G401.6 (cell line): ENCODE measurements around the gene GSKIP.
"Not testable (repeated sequence)": the region's sequence is repeated elsewhere in the genome, so short reads cannot be mapped to it uniquely, and the experiment has no call there.

Source experiments
- FAIRE-seq: peaks from 2 replicates; lab custom pipeline; 2012; peaks lifted over from hg19 to GRCh38; lab: Jason Lieb, UNC

Gene GSKIP, protein sequence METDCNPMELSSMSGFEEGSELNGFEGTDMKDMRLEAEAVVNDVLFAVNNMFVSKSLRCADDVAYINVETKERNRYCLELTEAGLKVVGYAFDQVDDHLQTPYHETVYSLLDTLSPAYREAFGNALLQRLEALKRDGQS

DNA sequence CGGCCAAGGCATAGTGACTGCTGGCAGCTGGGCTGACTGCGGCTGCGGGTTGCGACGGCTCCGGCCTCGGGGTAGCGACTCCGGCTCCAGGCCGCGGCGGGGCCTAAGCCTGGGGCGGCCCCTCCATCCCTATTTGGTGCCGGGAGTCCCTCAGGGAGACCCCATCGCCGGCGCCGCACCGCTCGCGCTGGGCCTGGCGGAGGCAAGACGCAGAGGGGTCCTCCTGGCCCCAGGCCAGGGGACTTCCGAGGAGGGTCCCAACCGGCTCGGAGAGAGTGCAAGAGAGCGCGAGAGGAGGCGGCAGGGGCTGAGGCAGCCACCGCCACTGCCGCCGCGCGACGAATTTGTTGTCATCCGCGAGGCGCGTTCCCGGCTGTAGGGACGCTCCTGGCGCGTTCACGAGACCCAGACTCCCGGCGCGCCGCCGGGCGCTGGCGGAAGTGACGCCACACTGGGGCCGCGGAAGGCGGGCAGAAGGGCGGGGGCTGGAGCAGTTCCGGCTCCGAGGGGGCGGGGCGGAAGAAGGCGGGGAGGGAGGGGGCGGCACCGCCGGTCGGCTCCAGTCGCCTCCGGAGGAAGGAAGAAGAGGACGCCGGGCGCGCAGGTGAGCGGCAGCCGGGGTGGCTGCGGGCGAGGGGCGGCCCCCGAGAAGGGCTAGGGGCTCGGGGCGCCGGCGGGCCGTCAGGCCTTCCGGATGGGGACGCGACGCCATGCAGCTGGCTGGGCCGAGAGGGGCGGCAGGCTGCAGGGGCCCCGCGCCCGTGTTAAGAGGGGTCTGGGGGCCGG is at the start of gene GSKIP, which contains the start of gene ATG2B:
Gene GSKIP, plus strand, starts transcription at position 562 of the 786 bp plus-strand sequence. CDS start 18,722 bp downstream, outside the sequence.
Gene ATG2B, minus strand, starts transcription at position 377 of the 786 bp plus-strand sequence. Its CDS starts 365 bp downstream, at position 12.
- FAIRE-seq: no peak

DNA sequence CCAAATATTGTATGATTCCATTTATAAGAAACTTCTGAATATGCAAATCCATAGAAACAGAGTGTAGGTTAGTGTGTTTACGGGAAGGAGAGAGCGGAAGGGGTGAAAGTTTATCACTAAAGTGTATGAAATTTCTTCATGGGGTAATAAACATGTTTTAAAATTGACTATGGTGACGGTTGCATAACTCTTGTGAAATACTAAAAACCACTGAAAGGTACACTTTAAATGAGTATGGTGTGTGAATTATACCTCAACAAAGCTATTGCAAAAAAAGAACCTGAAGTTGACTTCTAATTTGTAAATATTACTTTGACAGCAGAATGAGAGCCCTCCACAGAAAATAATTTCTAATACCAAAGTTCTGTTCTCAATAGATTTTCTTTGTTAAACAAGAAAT is 47.2 kb upstream of the GSKIP start:
- FAIRE-seq: no peak

DNA sequence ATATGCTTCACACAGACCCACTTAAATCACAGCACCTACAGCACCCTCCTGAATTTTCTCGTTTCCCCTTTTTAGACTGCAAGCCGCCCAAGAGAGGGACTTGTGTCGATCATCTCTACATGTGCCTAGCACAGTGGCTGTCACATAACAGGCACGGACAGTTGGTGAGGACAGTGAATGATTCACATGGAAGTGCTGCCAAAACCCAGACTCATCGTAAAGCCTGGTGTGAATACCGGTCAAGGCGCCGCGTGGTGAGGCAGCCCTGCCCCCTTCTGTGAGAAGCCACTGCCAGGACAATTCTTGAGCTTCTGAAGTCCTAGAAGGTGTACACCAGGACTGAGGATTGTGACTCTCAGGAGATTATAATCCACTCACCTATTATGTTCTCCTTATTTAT is 44.5 kb upstream of the GSKIP start:
- FAIRE-seq: no peak

DNA sequence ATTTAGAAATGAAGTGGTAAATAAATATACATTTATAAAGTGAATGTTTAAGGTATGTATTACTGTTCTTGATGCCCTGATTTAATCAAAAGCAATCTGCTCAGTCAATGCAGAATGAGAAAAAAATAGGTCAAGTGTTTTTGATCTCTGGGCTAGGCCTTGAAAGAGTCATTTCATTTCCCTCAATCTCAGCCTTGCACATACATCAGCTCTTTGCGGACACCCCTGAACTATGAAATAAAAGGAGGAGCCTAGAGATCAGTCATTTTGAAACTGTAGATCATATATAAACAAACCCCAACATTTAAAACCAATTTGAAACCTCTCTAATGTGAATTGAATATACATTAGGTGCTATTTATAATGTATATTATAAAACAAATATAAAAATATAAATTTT is 42.7 kb upstream of the GSKIP start:
- no peak for FAIRE-seq

DNA sequence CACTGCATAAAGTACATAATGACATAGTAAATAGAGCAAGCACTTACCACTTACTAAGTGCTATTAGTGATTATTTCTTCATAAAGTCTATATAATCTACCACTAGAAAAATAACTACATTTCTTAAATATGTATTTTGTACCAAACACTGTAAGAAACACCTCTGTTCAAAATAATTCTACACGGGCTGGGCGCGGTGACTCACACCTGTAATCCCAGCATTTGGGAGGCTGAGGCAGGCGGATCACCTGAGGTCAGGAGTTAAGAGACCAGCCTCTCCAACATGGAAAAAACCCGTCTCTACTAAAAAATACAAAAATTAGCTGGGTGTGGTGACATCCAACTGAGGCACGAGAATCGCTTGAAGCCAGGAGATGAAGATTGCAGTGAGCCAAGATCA is 39.1 kb upstream of the GSKIP start:
- no peak for FAIRE-seq

DNA sequence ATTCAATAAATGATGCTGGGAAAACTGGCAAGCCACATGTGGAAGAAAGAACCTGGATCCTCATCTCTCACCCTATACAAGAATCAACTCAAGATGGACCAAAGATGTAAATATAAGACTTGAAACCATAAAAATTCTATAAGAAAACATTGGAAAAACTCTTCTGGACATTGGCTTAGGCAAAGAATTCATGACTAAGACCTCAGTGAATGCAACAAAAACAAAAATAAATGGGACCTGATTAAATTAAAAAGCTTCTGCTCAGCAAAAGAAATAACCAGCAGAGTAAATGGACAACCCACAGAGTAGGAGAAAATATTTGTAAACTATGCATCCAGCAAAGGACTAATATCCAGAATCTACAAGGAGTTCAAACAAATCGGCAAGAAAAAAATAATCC is 24.8 kb upstream of the GSKIP start:
- no peak for FAIRE-seq

DNA sequence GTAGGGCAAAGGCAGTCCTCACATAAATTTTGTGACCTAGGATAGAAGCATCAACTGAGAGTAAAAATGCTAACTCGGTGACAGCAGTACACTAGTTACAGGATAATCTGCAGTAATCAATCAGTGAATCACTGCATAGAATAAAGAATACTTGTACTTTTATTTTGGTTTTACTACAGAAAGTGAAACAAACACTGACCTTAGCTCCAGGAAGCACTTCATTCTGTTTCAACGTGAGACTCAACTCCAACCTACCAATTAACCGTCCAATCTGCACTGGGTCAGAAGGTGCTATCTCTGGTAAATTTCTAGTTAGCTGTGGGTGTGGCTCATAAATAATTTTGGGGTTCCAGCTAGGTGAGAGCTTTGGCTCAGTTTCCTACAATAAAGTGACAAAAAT is 22.0 kb upstream of the GSKIP start:
- FAIRE-seq: no peak

DNA sequence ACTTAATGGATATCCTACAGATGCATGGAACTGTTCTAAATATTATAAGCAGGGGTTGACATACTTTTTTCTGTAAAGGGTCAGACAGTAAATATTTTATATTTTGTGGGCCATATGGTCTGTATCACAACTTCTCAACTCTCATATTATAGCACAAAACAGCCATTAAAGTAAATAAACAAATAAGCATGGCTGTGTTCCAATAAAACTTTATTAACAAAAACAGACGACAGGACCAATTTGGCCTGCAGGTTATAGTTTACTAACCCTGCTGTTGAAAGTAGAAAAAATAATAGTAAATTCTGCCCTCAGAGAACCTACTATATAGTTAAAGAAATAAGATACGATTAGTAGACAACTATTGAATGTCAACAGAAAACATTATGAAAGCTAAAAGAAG is 17.7 kb upstream of the GSKIP start:
- no peak for FAIRE-seq

DNA sequence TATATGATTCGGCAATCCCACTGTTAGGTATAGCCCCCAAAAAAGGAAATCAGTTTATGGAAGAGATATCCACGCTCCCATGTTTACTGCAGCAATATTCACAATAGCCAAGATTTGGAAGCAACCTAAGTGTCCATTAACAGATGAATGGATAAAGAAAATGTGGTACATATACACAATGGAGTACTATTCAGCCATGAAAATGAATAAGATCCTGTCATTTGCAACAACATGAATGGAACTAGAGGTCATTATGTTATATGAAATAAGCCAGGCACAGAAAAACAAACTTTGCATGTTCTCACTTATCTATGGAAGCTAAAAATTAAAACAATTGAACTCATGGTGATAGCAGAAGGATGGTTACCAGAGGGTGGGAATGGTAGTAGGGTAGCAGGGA is 15.4 kb upstream of the GSKIP start:
- not testable (repeated sequence) for FAIRE-seq

DNA sequence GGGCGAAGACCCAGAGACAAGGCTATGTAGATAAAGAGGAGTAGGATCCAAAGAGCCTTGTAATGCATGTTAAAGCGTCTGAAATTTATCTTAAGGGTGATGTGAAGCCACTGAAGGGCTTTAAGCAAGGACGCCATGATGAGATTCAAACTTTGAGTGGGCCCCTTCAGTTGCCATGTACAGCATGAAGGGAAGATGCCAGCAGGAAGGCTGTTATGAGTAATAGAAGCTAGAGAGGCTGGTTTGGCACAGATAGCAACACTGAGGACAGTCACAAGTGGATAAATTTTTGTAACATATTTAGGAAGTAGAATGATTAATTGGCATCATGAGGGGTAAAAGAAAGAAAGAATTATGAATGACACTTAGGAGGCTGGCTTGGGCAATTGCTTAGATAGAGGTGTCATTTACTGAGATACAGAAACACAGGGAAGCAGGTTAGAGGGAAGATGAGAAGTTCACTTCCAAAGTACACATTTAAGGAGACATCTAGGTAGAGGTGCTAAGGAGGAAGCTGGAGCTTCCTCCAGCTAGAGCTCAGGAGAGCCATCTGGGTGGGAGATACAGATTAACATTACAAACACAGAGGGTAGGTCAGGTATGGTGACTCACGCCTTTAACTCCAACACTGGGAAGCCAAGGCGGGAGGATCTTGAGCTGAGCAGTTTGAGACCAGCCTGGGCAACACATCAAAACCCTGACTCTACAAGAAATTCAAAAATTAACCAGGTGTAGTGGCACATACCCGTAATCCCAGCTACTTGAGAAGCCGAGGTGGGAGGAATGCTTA is 13.8 kb upstream of the GSKIP start:
- FAIRE-seq: no peak

DNA sequence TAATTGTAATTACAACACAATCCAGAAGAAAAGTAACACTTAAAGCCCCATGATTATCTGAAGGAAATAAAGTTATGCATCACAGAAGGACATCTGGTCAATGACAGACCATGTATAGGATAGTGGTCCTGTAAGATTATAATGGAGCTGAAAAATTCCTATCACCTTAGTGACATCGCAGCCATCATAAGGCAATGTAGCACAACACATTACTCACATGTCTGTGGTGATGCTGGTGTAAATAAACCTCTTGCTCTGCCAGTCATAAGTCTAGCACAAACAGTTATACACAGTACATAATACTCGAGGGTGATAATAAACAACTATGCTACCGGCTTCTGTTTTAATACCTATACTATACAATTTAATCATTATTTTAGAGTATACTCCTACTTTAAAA is 11.3 kb upstream of the GSKIP start:
- FAIRE-seq: no peak

DNA sequence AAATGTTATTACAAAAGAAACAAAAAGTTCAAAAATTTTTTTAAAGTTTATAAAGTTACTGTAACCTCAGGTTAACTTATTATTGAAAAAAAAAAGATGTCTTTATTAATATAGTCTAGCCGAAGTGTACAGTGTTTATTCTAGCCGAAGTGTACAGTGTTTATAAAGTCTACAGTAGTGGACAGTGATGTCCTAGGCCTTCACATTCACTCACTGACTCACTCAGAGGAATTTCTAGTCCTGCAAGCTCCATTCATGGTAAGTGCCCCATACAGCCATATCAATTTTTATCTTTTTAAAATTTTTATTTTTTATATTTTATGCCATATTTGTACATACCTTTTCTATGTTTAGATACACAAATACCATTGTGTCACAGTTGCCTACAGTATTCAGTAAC is 10.6 kb upstream of the GSKIP start:
- FAIRE-seq: no peak

DNA sequence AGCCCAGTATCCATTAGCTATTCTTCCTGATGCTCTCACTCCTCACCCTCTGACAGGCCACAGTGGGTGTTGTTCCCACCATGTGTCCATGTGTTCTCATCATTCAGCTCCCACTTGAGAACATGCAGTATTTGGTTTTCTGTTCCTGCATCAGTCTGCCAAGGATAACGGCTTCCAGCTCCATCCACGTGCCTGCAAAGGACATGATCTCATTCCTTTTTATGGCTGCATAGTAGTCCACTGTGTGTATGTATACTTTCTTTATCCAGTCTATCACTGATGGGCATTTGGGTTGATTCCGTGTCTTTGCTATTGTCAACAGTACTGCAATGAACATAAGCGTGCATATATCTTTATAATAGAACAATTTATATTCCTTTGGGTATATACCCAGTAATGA is 9.1 kb upstream of the GSKIP start:
- FAIRE-seq: no peak

DNA sequence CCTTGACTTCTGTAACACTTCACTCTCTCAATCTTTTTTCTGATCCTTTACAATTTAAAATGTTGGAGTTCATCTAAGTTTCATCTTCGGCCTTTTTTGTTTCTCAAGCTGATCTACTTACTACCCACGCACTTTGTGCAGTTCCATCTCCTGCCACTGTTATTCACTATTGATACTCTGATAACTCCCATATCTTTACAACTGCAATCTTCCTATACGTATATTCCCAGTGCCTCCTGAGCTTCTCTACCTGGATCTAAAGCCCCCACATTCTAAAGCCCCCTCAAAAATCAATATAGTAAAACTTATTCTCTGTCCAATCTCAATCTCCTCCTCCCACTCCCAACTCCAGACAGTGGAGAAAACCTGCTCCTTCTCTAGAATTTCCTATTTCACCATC is 6.1 kb upstream of the GSKIP start:
- FAIRE-seq: no peak

DNA sequence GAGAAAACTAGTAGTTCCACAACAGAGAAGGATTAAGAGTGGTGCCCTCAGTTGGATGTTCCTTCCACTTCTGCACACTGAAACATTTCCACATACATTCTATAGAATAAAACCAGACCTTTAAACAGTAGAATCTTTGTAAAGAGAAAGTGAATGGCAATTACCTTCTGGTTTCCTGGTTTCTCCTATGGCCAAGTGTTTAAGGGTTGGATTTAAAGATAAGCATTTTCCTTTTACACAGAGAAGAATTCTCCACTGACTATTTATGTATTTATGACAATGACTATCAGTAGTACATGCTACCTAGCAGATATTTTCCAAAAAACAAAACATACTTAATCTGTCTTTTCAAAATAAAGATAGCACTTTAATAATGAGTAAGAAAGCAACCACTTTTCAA is 3.4 kb upstream of the GSKIP start:
- no peak for FAIRE-seq

DNA sequence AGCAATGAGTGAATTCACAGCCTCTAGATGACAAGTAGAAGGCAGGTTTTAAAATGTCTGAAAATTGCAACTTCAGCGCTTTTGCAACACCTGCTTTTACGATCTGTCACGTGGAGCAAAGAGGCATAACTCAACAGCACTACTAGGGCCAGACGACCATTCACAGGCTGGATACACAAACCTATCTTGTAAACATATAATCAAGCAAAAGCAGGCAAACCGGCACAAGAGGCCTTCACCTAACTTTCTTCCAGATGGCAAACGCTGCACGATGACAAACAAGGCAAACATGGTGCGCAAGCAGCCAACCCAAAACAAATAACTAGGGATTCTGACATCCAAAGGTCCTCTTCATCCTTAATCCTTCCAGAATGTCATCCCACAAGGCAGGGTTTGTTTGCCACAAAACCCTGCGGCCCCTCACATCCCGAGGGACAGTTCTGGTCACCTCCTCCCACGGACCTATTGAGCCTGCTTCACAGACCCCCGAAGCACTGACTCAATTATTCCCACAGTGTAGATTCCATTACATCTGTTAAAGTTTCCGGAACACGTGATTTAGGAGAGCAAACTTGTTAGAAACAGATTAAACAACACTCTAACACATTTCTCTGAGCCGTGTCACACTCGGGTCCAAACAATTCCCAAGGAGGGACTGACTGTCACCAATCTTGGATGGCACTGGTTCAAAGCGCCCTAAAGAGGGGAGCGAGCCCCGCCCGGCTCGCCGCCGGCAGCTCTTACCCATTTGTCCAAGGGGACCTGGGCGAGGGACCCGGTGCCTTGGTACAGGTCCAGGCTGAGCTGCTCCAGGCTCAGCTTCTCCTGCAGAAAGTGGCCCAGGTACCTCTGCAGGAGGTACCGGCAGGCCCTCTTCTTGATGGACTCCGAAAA is 1.0 kb upstream of the GSKIP start:
- FAIRE-seq: no peak

DNA sequence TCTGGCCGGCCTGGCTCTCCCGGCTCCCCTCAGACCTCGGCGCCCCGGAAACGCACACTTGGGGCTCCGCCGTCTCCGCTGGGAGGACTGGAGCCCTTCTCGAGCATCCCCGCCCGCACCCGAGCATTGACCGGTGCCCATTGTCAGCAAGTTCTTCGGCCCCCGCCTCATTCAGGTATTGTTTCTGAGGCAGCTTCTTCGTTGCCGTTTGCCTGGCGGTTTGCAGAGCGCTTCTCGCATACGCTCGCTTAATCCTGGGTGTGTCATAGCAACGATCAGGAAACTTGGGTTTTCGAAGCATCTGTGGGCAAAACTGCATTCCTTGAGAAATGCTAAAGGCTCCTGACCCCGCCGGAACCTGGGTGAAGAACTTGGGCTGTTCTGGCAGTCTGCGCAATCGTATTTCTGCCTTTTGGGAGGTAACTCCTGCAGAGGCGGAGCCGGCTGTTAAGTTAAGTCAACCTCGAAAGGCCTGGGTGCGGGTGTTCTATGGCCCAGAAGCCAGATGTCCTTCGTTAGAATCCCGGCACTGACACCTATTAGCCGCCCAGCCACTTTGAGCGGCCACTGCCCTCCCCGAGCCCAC is 518 bp downstream of the GSKIP start:
- FAIRE-seq: no peak

DNA sequence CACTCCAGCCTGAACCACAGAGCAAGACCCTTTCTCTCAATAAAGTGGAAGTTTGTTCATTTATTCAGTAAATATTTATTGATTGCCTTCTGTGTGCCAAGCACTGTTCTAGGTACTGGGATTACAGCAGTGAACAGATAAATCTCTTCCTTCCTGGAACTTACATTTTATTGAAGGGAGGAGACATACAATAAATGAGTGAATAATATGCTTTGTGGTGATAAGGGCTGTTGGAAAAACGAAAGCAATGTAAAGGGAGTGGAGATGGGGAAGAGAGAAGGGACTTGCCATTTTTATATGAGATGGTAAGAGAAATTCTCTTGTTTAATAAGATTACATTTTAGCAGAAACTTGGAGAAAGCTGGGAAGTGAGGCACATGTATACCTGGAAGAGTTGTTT is 1.6 kb downstream of the GSKIP start:
- FAIRE-seq: no peak

DNA sequence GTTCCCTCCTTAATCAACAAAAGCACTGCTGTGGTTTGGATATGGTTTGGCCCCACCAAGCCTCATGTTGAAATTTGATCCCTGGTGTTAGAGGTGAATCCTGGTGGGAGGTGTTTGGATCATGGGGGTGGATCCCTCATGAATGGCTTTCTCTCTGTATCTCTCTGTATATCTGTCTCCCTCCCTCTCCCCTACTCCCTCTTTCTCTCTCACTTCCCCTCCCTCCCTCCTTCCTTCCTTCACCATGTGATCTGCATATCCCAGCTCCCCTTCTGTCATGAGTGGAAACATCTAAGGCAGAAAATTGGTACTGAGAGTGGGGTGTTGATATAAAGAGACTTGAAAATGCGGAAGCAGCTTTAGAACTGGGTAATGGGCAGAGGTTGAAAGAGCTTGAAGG is 5.2 kb downstream of the GSKIP start:
- no peak for FAIRE-seq

DNA sequence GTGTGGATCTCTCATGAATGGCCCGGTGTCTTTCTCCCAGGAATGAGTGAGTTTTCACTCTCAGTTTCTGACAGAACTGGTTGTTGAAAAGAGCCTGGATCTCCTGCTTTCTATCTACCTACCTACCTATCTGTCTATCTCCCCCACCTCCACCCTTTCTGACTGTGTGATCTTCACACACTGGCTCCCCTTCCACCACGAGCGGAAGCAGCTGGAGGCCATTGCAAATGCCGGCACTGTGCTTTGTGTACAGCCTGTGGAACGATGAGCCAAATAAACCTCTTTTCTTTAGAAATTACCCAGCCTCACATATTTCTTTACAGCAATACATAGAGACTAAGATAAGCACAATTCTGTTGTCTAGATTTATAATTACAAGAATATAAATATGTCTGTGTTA is 7.2 kb downstream of the GSKIP start:
- FAIRE-seq: no peak

DNA sequence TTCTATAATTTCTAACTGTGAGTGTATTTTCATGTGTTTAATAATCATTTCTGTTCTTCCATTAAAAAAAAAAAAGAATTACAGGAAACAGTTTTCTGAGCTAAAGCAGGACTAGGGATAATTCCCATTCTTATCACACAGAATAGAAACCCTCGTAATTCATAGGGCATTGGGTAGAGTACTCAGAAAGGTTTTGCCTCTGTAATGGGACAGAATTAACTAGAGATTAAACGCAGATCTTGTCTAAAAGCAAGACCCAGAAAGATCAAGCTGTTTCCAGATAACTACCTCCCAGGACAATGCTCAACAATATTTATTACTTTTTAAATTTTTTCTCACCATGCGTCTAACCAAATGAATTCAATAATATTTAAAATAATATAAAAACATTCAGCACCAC is 10.2 kb downstream of the GSKIP start:
- FAIRE-seq: no peak

DNA sequence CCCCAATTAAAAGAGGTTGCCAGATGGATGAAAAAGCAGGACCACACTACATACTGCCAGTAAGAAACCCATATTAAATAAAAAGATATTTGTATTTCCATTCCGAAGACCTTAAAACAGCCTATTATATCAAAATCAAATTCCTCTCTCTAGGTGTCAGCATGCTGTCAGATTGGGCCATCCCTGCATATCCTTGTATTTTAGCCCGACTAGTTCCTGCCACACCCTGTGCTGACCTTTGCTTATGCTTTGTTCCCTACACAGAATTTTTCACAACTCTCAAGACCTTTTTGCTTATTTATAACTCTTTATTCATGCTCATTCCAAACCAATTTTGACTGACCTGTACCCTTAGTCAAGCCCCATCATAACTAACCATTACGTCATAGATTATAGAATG is 12.8 kb downstream of the GSKIP start:
- no peak for FAIRE-seq
